ENCODE results near the gene SPAG6.

DNA sequence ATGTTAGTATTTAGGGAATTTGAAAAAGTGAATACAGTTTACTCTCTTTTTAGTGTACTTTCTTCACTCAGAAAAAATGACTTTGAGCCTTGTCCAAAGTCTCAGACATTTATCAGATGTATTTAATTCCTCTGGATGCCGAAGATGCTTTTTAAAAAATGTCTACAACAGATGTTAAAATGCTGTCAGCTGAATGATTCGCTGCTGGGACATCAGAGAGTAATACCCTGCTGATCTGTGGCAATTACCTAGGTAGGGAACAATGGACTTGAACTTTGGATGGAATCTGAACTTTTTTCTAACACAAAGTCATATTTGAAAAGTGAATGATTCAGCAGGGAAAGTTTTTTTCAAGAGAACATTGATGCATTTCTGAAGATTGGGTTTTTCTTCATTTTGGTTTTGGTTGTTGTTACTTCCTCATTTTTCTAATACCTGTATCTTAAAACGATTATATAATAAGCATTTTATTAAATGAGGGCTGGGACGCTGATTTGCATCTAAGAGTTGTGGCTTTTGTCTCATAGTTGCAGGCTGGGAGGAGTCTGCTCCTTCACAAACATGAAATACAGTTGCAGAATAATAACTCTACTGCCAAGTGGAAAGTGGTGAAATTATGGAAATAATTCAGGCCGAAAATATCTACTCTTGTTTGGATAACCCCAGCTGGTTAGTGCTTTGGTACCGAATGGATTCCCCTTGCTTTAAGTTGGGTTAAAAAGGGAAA is 98.0 kb downstream of the SPAG6 start:
- TF ChIP-seq, protein P1, sequence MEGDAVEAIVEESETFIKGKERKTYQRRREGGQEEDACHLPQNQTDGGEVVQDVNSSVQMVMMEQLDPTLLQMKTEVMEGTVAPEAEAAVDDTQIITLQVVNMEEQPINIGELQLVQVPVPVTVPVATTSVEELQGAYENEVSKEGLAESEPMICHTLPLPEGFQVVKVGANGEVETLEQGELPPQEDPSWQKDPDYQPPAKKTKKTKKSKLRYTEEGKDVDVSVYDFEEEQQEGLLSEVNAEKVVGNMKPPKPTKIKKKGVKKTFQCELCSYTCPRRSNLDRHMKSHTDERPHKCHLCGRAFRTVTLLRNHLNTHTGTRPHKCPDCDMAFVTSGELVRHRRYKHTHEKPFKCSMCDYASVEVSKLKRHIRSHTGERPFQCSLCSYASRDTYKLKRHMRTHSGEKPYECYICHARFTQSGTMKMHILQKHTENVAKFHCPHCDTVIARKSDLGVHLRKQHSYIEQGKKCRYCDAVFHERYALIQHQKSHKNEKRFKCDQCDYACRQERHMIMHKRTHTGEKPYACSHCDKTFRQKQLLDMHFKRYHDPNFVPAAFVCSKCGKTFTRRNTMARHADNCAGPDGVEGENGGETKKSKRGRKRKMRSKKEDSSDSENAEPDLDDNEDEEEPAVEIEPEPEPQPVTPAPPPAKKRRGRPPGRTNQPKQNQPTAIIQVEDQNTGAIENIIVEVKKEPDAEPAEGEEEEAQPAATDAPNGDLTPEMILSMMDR (conservative IDR thresholded peaks at IDR 0.05), result no peak
- TF ChIP-seq ZFX (IDR thresholded peaks at IDR 0.05), result no peak
